HL-60/S4 (cell line): ENCODE measurements around the gene SEC14L6.
"Not testable (repeated sequence)": the region's sequence is repeated elsewhere in the genome, so short reads cannot be mapped to it uniquely, and the experiment has no call there.

ENCODE experiments used
- in situ Hi-C: fragments of 300-500 bp; cut with MboI; formaldehyde crosslinking; loops from 2 replicates; pipeline ENCODE4 v1.14.3; 2022; ENCODE audit warnings: low sequenced_read_pairs

The SEC14L6 gene

GRCh38 chr22:30546616-30547015, at the start of gene SEC14L6:
TSS of gene SEC14L6 (minus strand) at chr22:30546741. CDS start at chr22:30546682, 59 bp downstream.
- in situ Hi-C loops = no loop called here

GRCh38 chr22:30596199-30596598, 49.7 kb upstream of the SEC14L6 start:
- in situ Hi-C loops = no loop called here

GRCh38 chr22:30592360-30592713, 45.8 kb upstream of the SEC14L6 start:
- in situ Hi-C loops = not testable (repeated sequence)

GRCh38 chr22:30591588-30592359, 45.2 kb upstream of the SEC14L6 start, which contains the start of gene PES1:
TSS of gene PES1 (minus strand) at chr22:30591910. CDS start at chr22:30591833, 77 bp downstream.
- in situ Hi-C loops = no loop called here

- in situ Hi-C loops = no loop called here
Measured at GRCh38 chr22:30591191-30591587, 44.6 kb upstream of the SEC14L6 start.

GRCh38 chr22:30586414-30586813, 39.9 kb upstream of the SEC14L6 start:
- in situ Hi-C loops = no loop called here

DNA sequence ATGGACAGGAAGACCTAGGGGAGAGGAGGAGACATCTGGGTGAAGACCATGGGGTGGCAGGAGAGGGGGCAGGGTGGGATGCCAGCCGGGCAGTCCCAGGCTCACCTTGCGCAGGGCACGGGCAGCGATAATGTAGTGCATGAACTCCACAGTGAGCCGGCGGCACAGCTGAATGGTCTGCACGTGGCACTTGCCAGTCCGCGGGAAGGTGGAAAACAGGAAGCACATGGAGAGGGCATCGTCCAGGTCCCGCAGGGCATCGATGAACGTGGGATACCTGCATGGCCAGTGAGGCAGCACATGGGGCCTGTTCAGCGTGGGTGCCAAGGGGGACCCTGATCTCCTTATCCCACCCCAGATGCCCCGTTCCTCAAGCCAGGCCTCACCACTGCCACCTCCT, 37.9 kb upstream of the SEC14L6 start:
- in situ Hi-C loops = no loop called here

DNA sequence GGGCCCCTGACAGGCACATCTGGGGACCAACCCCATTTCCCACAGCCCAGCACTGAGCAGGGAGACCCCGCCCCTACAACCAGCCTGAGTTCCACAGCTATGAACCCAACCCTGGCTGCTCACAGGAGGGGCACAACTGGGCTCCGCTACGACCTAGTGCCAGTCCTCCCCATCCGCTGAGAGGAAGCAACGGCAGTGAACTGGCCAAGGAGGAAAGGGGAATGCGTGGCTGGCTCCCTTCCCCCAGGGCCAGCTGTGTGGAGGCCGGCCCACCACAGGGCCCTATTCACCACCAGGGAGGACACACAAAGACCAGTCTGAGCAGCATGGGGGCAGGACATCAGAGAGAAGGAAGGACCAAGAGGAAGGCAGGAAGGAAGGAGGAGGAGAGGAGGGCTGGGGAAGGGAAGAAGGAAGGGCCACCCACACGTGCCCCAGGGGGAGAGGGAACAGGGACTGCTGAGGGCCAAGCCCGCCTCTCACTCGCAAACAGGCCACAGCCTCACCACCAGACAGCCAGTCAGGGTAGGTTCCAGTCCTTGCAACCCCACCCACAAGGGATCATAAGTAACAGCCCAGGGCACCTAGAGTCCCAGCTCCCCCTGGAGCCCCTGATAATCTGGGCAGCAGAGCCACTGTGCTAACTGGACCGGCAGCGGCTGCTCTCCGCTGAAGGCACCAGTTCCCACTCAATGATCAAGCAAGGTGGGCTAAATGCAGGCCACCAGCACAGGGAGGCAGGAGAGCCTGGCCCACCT, 36.4 kb upstream of the SEC14L6 start:
- in situ Hi-C loops = no loop called here

GRCh38 chr22:30582051-30582450, 35.5 kb upstream of the SEC14L6 start:
- in situ Hi-C loops = no loop called here

DNA sequence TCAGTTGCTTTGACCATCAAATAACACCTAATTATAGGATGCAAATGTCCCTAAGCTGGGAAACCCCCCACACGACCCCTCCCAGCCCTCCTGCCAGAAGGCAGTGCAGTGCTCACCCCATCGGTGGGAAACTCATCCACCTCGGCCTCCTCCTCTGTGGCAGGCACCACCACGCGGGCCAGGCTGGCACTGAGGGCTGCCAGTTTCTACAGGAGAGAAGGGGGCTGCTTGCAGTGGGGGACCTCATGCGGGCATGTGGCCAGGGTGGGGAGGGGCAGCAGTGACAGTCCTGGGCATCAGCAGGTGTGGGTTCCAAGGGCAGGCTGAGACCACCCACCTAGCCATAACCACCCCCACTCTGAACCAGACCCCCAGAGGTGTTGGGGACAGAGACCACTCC, 34.4 kb upstream of the SEC14L6 start:
- in situ Hi-C loops = no loop called here

GRCh38 chr22:30578481-30578880, 31.9 kb upstream of the SEC14L6 start:
- in situ Hi-C loops = no loop called here

- in situ Hi-C loops = no loop called here
Measured at GRCh38 chr22:30575859-30576258, 29.3 kb upstream of the SEC14L6 start.

- in situ Hi-C loops = no loop called here
Measured at GRCh38 chr22:30574997-30575671, 28.6 kb upstream of the SEC14L6 start.

- in situ Hi-C loops = no loop called here
Measured at GRCh38 chr22:30574095-30574981, 27.8 kb upstream of the SEC14L6 start, which contains the start of gene GAL3ST1. TSS of gene GAL3ST1 (minus strand) at chr22:30574665. CDS start at chr22:30557392, 17,273 bp downstream.

DNA sequence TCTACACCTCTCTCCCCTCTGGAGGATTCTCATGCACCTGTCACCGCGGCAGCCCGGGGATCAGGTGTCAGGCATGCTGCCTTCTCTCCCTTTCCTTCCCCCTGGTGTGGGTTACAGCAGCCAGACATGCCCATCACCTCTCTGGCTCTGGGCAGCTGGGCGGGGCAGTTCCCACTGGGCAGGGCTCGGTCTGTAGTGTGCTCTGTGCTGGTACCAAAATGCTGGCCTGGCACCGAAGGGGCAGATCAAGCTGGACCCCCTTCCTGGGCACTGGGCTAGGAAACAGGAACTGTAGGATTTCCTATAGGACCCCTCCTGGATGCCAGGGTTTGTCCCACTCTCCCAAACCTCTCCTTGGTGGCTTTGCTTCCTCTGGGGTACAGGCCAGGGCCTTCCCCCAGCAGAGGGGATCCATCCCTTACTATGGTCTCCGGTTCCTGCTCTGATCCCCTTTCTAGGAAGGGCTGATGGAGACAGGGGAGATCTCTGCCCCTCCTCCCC, 27.1 kb upstream of the SEC14L6 start:
- in situ Hi-C loops = no loop called here

DNA sequence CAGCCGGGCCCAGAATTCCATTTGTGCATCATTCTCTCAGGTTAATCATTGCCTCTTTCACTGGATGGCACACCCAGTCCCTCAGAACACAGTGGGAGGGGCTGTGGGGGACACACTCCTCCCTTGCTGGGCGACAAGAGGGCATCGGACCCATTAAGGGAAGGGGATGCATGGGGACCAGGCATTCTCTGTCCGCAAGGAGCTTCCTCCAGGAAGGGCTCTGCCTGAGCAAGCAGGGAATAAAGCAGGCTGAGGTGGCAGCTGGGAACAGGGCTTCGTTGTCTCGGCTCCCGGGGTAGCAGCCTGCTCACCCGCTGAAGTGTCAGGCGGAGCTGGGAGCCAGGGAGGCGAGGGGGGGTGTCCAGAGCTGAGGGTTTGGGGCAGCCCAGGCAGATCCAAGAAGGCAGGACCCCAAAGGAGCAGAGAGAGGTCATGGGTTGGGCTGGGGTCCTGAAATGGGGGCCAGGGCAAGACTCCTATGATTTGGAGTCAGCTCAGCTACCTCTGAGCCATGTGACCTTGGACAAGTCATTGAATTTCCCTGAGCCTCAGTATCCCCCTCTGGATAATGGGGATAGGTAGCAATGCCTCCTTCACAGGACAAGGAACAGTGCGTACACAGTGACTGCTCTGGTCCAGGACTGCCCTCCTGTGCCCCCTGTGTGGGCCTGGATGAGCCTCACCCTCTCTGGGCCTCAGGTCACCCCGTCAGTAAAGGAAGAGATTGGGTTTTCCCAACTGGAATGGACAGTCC, 26.5 kb upstream of the SEC14L6 start:
- in situ Hi-C loops = no loop called here

GRCh38 chr22:30572210-30572609, 25.7 kb upstream of the SEC14L6 start:
- in situ Hi-C loops = no loop called here

DNA sequence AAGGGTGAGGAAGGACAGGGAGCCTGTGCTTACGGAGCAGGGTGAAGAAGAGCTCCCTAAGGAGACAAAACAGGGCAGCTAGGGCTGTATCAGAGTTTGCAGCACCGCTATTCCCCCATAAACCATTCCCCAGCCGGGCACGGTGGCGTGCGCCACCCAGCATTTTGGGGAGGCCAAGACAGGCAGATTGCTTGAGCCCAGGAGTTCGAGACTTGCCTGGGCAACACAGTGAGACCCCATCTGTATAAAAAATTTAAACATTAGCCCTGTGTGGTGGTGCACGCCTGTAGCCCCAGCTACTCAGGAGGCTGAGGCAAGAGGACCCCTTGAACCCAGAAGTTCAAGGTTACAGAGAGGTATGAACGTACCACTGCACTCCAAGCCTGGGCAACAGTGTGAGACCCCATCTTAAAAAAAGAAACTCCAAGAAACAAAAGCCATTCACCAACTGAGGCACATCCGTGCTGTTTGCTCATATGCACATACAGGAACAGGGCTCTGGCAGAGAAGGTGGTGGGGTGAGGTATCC, 23.2 kb upstream of the SEC14L6 start:
- in situ Hi-C loops = no loop called here

- in situ Hi-C loops = no loop called here
Measured at GRCh38 chr22:30568137-30568805, 21.7 kb upstream of the SEC14L6 start.
